Progenitor cell of endocrine pancreas (in vitro differentiated cells): ENCODE results near the gene TAF1B. TPM values are rescaled to one million over a fixed set of nuclear protein-coding genes. Genes with fewer than 3 reads are reported as not detected.

Experiments
- DNase-seq: peaks from one replicate; pipeline ENCODE4 v3.0.0; 2021; ENCODE audit warnings: low spot score; ENCODE audit not compliant: unreplicated experiment
- H3K27ac Mint-ChIP-seq: 2 replicates; pipeline ENCODE4 v1.8.0; 2021; ENCODE audit warnings: mild to moderate bottlenecking, moderate library complexity, mixed read lengths
- H3K27me3 Mint-ChIP-seq: 2 replicates; pipeline ENCODE4 v1.8.0; 2021; ENCODE audit warnings: mixed read lengths
- H3K36me3 Mint-ChIP-seq: 2 replicates; pipeline ENCODE4 v1.8.0; 2022; ENCODE audit warnings: mixed read lengths; ENCODE audit not compliant: insufficient read depth
- H3K4me1 Mint-ChIP-seq: 2 replicates; pipeline ENCODE4 v1.8.0; 2021; ENCODE audit warnings: low read depth, mixed read lengths
- H3K4me3 Mint-ChIP-seq: 2 replicates; pipeline ENCODE4 v1.8.0; 2021; ENCODE audit warnings: low read depth, mild to moderate bottlenecking, moderate library complexity, mixed read lengths
- H3K9me3 Mint-ChIP-seq: 2 replicates; pipeline ENCODE4 v1.8.0; 2021; ENCODE audit warnings: low read depth, mixed read lengths
- CTCF ChIP-seq: fragments of 200-600 bp; sonication (generic); IDR thresholded peaks from one replicate; pipeline ENCODE4 v1.5.0; 2021; ENCODE audit warnings: antibody characterized with exemption, mild to moderate bottlenecking; ENCODE audit not compliant: unreplicated experiment
- total RNA-seq: library from RNA; stranded (reverse); gene quantifications from 2 replicates; pipeline ENCODE4 v1.2.1, GENCODE V29; 2021

Gene TAF1B
- total RNA-seq, 1 donor from 2014 or later: 30.5 TPM

- H3K27me3 Mint-ChIP-seq: no peaks in the 10 kb centered on the region
- peaks cover 21% of the 10 kb centered on the region for H3K36me3 Mint-ChIP-seq
- no peak overlapping the region for H3K4me3 Mint-ChIP-seq
- no peak for TF ChIP-seq CTCF
- DNase-seq: no peak
- H3K4me1 Mint-ChIP-seq: peaks cover 1% of the 10 kb centered on the region
- H3K9me3 Mint-ChIP-seq: no peaks in the 10 kb centered on the region
- H3K27ac Mint-ChIP-seq: no peak overlapping the region
These were observed 121.2 kb downstream of the TAF1B start for GRCh38 chr2:9964334-9964980.

DNA sequence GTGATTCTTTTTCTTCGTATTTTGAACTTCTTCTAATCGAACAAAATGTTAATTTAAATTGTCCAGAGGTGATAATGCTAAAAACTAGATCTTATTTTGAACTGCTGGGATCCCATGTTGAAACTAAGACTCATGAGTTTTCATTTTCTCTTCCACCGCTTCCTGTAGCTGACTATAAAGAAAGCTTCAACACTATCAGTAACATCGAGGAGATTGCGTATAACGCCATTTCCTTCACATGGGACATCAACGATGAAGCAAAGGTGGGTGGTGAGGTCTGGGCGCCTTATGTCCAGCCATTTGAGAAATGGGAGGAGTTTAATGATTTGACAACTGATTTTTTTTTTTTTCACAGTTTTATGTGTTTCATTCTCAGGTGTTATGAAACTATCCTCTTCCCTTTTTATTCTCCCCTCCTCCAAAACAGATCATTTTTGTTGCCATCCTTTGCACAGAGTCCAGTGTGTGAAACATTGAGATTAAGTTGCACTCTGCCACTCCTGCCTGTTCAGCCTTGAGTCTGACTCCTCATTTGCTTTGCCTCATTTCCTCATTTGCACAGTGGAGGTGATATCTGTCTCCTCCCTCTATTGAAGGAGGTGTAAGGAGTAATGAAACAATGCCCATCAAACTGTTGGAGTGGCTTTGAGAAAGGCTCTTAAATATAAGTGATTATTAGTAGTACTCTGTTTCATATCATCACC is 122.0 kb downstream of the TAF1B start:
- no peaks in the 10 kb centered on the region for H3K9me3 Mint-ChIP-seq
- H3K4me1 Mint-ChIP-seq: peaks cover 1% of the 10 kb centered on the region
- no peak for TF ChIP-seq CTCF
- no peak overlapping the region for H3K4me3 Mint-ChIP-seq
- no peaks in the 10 kb centered on the region for H3K27me3 Mint-ChIP-seq
- DNase-seq: no peak
- no peak overlapping the region for H3K27ac Mint-ChIP-seq
- H3K36me3 Mint-ChIP-seq: peaks cover 20% of the 10 kb centered on the region

GRCh38 chr2:9966491-9967022 is 123.3 kb downstream of the TAF1B start:
- Mint-ChIP-seq H3K9me3 (no peaks in the 10 kb centered on the region), H3K4me3 (no peak overlapping the region), H3K27ac (no peak overlapping the region)

DNA sequence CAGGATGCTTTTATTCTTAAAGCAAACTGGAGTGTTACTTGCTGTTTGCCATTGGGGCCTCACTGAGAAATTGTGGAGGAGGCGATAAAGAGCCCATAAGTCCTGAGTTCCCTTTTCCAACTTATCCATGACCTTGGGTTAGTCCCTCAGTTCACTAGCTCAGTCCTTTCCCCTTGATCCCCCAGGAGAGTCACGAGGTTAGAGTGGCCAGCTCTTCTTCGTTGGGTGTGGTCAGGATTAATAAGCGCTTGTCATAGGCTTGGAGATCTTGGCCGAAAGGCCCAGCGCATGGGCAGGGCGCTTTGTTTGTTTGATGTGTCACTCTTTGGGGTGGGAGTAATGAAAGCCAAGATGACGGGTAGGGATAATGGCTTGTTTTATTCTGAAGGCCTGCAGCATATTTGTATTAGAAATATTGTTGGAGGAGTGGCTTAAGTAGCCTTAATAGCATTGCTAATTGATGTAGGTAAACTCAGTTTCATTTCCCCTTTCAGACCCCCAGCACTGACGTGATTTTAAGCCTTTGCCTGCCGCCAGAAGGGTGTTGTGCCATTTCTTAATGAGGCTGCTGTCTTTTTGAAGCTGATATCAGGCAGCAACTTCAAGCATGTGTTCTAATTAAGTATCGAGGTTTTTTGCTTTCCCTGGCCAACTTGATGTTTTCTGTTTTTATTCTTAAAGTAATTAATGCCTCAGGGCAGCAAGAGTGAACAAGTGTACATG is 123.9 kb downstream of the TAF1B start:
- Mint-ChIP-seq H3K4me1 (peaks cover 1% of the 10 kb centered on the region), H3K36me3 (peaks cover 15% of the 10 kb centered on the region), H3K9me3 (no peaks in the 10 kb centered on the region), H3K27ac (no peak overlapping the region), H3K4me3 (no peak overlapping the region), H3K27me3 (no peaks in the 10 kb centered on the region)
- TF ChIP-seq CTCF: no peak
- no peak for DNase-seq

More at GRCh38 chr2:9966491-9967022, 123.3 kb downstream of the TAF1B start:
- Mint-ChIP-seq H3K27me3 (no peaks in the 10 kb centered on the region), H3K4me1 (peaks cover 1% of the 10 kb centered on the region), H3K36me3 (peaks cover 20% of the 10 kb centered on the region)
- no peak for TF ChIP-seq CTCF
- no peak for DNase-seq
